ENCODE measurements around the gene PSME3.
A peak's percentile ranks its signal among the peaks of the same experiment; 100 is the strongest.

DNA sequence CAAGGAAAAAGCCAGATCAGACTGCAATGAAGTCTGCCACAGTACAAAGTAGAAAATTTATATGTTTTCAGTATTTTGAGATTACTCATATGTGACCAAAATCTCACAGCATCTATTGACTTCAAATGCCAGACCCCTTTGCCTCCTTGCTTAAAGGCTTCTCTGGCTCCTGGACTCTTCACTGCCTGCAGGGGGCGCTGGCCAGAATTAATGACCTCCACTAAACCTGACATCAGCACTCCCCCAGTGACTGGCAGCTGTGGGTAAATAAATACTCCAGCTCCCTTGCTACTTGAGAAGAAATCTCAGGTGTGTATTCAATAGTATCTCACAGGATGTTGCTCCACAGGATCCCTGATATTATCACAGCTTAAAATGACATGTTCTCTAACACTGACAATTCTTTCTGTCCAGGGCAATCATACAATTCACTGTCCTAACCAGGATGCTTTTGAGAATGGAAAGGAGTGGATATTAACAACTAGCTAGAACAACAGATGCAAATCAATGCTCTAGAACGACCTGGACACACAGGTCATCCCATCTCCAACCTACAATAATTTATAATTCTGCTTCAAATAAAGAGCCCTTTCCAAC lies 13.2 kb upstream of the PSME3 start:
- TF ChIP-seq, protein P1, sequence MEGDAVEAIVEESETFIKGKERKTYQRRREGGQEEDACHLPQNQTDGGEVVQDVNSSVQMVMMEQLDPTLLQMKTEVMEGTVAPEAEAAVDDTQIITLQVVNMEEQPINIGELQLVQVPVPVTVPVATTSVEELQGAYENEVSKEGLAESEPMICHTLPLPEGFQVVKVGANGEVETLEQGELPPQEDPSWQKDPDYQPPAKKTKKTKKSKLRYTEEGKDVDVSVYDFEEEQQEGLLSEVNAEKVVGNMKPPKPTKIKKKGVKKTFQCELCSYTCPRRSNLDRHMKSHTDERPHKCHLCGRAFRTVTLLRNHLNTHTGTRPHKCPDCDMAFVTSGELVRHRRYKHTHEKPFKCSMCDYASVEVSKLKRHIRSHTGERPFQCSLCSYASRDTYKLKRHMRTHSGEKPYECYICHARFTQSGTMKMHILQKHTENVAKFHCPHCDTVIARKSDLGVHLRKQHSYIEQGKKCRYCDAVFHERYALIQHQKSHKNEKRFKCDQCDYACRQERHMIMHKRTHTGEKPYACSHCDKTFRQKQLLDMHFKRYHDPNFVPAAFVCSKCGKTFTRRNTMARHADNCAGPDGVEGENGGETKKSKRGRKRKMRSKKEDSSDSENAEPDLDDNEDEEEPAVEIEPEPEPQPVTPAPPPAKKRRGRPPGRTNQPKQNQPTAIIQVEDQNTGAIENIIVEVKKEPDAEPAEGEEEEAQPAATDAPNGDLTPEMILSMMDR (IDR thresholded peaks at IDR 0.05), result peak; percentile 28 to 60 (median 52)
- TF ChIP-seq POLR2A (IDR thresholded peaks at IDR 0.05), result no peak

Data from body of pancreas (tissue), 4 donors.